Epidermal melanocyte (primary cell): Measurements from ENCODE around the gene TNNC2.

Source experiments
- DNase-seq: peaks from one replicate; pipeline ENCODE4 v3.0.0; 2011; ENCODE audit warnings: low spot score; ENCODE audit not compliant: insufficient read length

The TNNC2 gene

GRCh38 chr20:45782890-45783289 lies 44.2 kb downstream of the TNNC2 start:
- DNase-seq: no peak

- no peak for DNase-seq
These were observed 45.7 kb downstream of the TNNC2 start for GRCh38 chr20:45781391-45781931.

GRCh38 chr20:45780159-45780558 lies 47.0 kb downstream of the TNNC2 start:
- DNase-seq: no peak

- peak; percentile 82 for DNase-seq
These were observed 47.8 kb downstream of the TNNC2 start for GRCh38 chr20:45779011-45779915.

GRCh38 chr20:45776931-45777330 lies 50.2 kb downstream of the TNNC2 start:
- no peak for DNase-seq

- DNase-seq: no peak
These were observed 51.7 kb downstream of the TNNC2 start for GRCh38 chr20:45775411-45775810.

GRCh38 chr20:45774945-45775344 lies 52.2 kb downstream of the TNNC2 start:
- DNase-seq: no peak
